GM12878 (cell line): ENCODE data around the gene LIMS1. TPM values are rescaled to one million over a fixed set of nuclear protein-coding genes. Genes with fewer than 3 reads are reported as not detected.
A peak's percentile ranks its signal among the peaks of the same experiment; 100 is the strongest.

Experiments
- ATAC-seq: fragments of 200-7000 bp; cut with Tn5 transposase; 3 replicates; pipeline ENCODE4 v1.9.1; 2020; ENCODE audit warnings: mild to moderate bottlenecking, moderate library complexity
- BruUV-seq: library from RNA; stranded (reverse); fragments of 400-500 nt; replicated peaks from 2 replicates; lab custom pipeline; 2021; lab: Mats Ljungman, UMichigan
- CTCF ChIA-PET: fragments of 300-600 bp; sonication (Branson Sonifier 250); formaldehyde crosslinking; extraction: SDS; loops from one replicate; lab custom pipeline; 2021; ENCODE audit warnings: inconsistent platforms; lab: Yijun Ruan, JAX
- POLR2A ChIA-PET: fragments of 350-600 bp; formaldehyde crosslinking; extraction: SDS; loops from one replicate; lab custom pipeline; 2021; ENCODE audit warnings: inconsistent platforms; lab: Charles Lee
- RAD21 ChIA-PET: fragments of 300-600 bp; sonication (Branson Sonifier 250); formaldehyde crosslinking; loops from one replicate; lab custom pipeline; 2023; ENCODE audit warnings: antibody characterized with exemption; ENCODE audit not compliant: unreplicated experiment; lab: Charles Lee
- SMC1A ChIA-PET: fragments of 300-600 bp; sonication (Branson Sonifier 250); formaldehyde crosslinking; loops from one replicate; lab custom pipeline; 2023; ENCODE audit not compliant: unreplicated experiment, uncharacterized antibody; lab: Charles Lee
- DNase-seq: peaks from one replicate; pipeline ENCODE4 v3.0.0-alpha.2; 2011; ENCODE audit warnings: low read depth, low spot score
- FAIRE-seq: peaks from 3 replicates; lab custom pipeline; 2011; peaks lifted over from hg19 to GRCh38; lab: Jason Lieb, UNC
- H2AFZ ChIP-seq: 2 replicates; pipeline ENCODE4 v1.6.0; 2011; ENCODE audit warnings: low read depth, low read length, control low read depth; ENCODE audit not compliant: control insufficient read depth
- H3K27ac ChIP-seq: 2 replicates; pipeline ENCODE4 v1.5.1; 2011; ENCODE audit warnings: control low read depth; ENCODE audit not compliant: control insufficient read depth, insufficient read depth
- H3K27me3 ChIP-seq, 2 experiments: replicated peaks in 1 of 2; 2 replicates each; pipeline versions ENCODE4 v1.6.0 to v1.6.1; 2011; ENCODE audit warnings: low read length in 1 of 2; ENCODE audit not compliant: control insufficient read depth in 2 of 2, insufficient read depth in 2 of 2
- H3K36me3 ChIP-seq, 2 experiments: 2 replicates each; pipeline ENCODE4 v1.5.1; 2011; ENCODE audit warnings: low read length in 1 of 2; ENCODE audit not compliant: control insufficient read depth in 2 of 2, insufficient read depth in 2 of 2
- H3K4me1 ChIP-seq: 2 replicates; pipeline ENCODE4 v1.6.1; 2011; ENCODE audit warnings: mild to moderate bottlenecking, low read length, moderate library complexity, mixed read lengths; ENCODE audit not compliant: control insufficient read depth, insufficient read depth
- H3K4me2 ChIP-seq: 2 replicates; pipeline ENCODE4 v1.6.0; 2011; ENCODE audit warnings: control low read depth; ENCODE audit not compliant: control insufficient read depth, insufficient read depth
- H3K4me3 ChIP-seq: fragments of 200-600 bp; sonication (generic); 2 replicates; pipeline ENCODE4 v1.5.1; 2016
- H3K79me2 ChIP-seq: 2 replicates; pipeline ENCODE4 v1.6.0; 2011; ENCODE audit warnings: low read length; ENCODE audit not compliant: control insufficient read depth, insufficient read depth
- H3K9ac ChIP-seq: 2 replicates; pipeline ENCODE4 v1.8.0; 2011; ENCODE audit warnings: low read length, control low read depth, mixed read lengths; ENCODE audit not compliant: control insufficient read depth, insufficient read depth
- H3K9me3 ChIP-seq: replicated peaks from 3 replicates; pipeline ENCODE4 v1.5.1; 2011; ENCODE audit warnings: mild to moderate bottlenecking, low read length; ENCODE audit not compliant: control insufficient read depth, insufficient read depth
- H4K20me1 ChIP-seq: 2 replicates; pipeline ENCODE4 v1.6.0; 2011; ENCODE audit not compliant: control insufficient read depth, insufficient read depth
- BHLHE40 ChIP-seq, 2 experiments: fragments of 450-650 bp in 1 of 2; IDR thresholded peaks; 2 replicates each; pipeline ENCODE4 v1.6.1; 2011 to 2017; ENCODE audit warnings: low read depth in 2 of 2, borderline replicate concordance in 1 of 2, improper control_type of control experiment in 1 of 2, low read length in 1 of 2, mild to moderate bottlenecking in 1 of 2
- CREM ChIP-seq: IDR thresholded peaks from 2 replicates; pipeline ENCODE4 v1.6.1; 2014; ENCODE audit warnings: antibody characterized with exemption, low read depth
- CUX1 ChIP-seq: IDR thresholded peaks from 2 replicates; pipeline ENCODE4 v1.6.1; 2012; ENCODE audit warnings: improper control_type of control experiment, low read depth, low read length; ENCODE audit not compliant: insufficient replicate concordance
- MTA2 ChIP-seq: fragments of 450-650 bp; IDR thresholded peaks from 2 replicates; pipeline ENCODE4 v1.6.1; 2016; ENCODE audit warnings: low read depth, mild to moderate bottlenecking, moderate library complexity
- NR2C2 ChIP-seq: IDR thresholded peaks from 2 replicates; pipeline ENCODE4 v1.6.1; 2011; ENCODE audit warnings: borderline replicate concordance, low read depth; ENCODE audit not compliant: control insufficient read depth, insufficient read length
- SKIL ChIP-seq: fragments of 450-650 bp; IDR thresholded peaks from 2 replicates; pipeline ENCODE4 v1.6.1; 2017; ENCODE audit warnings: mild to moderate bottlenecking, low read depth, inconsistent platforms; ENCODE audit not compliant: poor library complexity, severe bottlenecking
- ZBED1 ChIP-seq: IDR thresholded peaks from 2 replicates; pipeline ENCODE4 v1.6.1; 2016; ENCODE audit warnings: borderline replicate concordance
- ZBTB4 ChIP-seq: fragments of 450-650 bp; formaldehyde crosslinking; IDR thresholded peaks from 2 replicates; pipeline ENCODE4 v1.4.0; 2022; ENCODE audit warnings: mild to moderate bottlenecking, moderate library complexity
- WGBS: methylation state at CpG from one replicate; pipeline ENCODE4 v1.1.6; 2016; ENCODE audit warnings: low lambda C conversion rate; ENCODE audit not compliant: insufficient replicate concordance, insufficient coverage; ENCODE audit errors: missing lambda C conversion rate; 5-methylcytosine and 5-hydroxymethylcytosine counted together
- in situ Hi-C: fragments of 300-500 bp; cut with MboI; formaldehyde crosslinking; loops from 9 replicates; pipeline ENCODE4 v1.14.3; 2018; ENCODE audit warnings: mixed read lengths
- intact Hi-C: fragments of 100-400 bp; cut with micrococcal nuclease; formaldehyde crosslinking; loops from one replicate; pipeline ENCODE4 v1.14.2; 2022; ENCODE audit not compliant: unreplicated experiment
- polyA plus RNA-seq, 11 experiments: library from polyadenylated mRNA; depleted of rRNA in 4 of 11; unstranded in 6 of 11; stranded (reverse) in 5 of 11; fragments of >200 nt; fragmentation: Nextera tagmentation in 4 of 11; fragmentation: Illumina TruSeq in 1 of 11; extraction: Ambion mirVana in 4 of 11; extraction: Trizol in 1 of 11; gene quantifications; 1 replicate in 1 of 11; 2 replicates in 10 of 11; pipeline versions ENCODE4 v1.2.1 to v1.2.3, GENCODE V29; 2011 to 2016; ENCODE audit warnings: inconsistent platforms in 2 of 11, missing spikeins in 2 of 11, low read depth in 1 of 11
- total RNA-seq, 4 experiments: library from RNA; depleted of rRNA in 3 of 4; stranded (reverse); fragments of >200 nt in 3 of 4; fragmentation: Illumina TruSeq in 1 of 4; extraction: Trizol in 1 of 4; gene quantifications; 2 replicates each; pipeline versions ENCODE4 v1.2.1 to v1.2.3, GENCODE V29; 2013 to 2021
- TF ChIP-seq, protein P1 (sequence below): fragments of 450-650 bp; IDR thresholded peaks from 2 replicates; pipeline ENCODE4 v1.6.1; 2017; ENCODE audit warnings: low read depth, mild to moderate bottlenecking, moderate library complexity

LIMS1 gene
- total and polyA plus RNA-seq, 10 of the 15 experiments (the other 5 are each of a cell fraction or from before 2014, with no cell fraction given): 15.7 to 98.1 (median 43.9) TPM

GRCh38 chr2:108611021-108611420 is 76.8 kb downstream of the LIMS1 start:
- CTCF ChIA-PET: interaction anchor here (0.7 to 10.4 kb wide), 7 partner anchors 11 to 36 kb away, joined by 3 to 441 read pairs (median 9); no protein-coding TSS in a partner anchor
- Histone ChIP-seq H3K4me2 (peak overlapping the region; percentile 64), H3K79me2 (peaks cover 9% of the 10 kb centered on the region), H3K9ac (no peak overlapping the region), H2AFZ (no peak overlapping the region), H3K27me3 (no peaks in the 10 kb centered on the region), H3K27ac (peak overlapping the region; percentile 58), H4K20me1 (peaks cover 4% of the 10 kb centered on the region; the same call in 1 of the 2 replicates), H3K9me3 (no peaks in the 10 kb centered on the region), H3K4me1 (peaks cover 59% of the 10 kb centered on the region), H3K4me3 (peak overlapping the region; percentile 8; the same call in 1 of the 2 replicates), H3K36me3 (no peaks in the 10 kb centered on the region)
- POLR2A ChIA-PET: interaction anchor here (0.6 to 3.4 kb wide), 10 partner anchors 10 to 163 kb away, joined by 3 to 51 read pairs (median 5); no protein-coding TSS in a partner anchor
- no peak for DNase-seq
- intact Hi-C loops (no loop called here), in situ Hi-C loops (no loop called here)
- WGBS: 3% methylated on average over 5 of the region's 5 CpGs
- no peak for FAIRE-seq
- ATAC-seq: peak; percentile 44
- BruUV-seq: no TSS peak
- SMC1A ChIA-PET: interaction anchor here (0.8 to 19.4 kb wide), 11 partner anchors 17 to 211 kb away, joined by 3 to 800 read pairs (median 4); no protein-coding TSS in a partner anchor
- RAD21 ChIA-PET: interaction anchor here (0.6 to 10.2 kb wide), 14 partner anchors 9 to 169 kb away, joined by 3 to 441 read pairs (median 6); partner anchors contain the start of gene LIMS1
- TF ChIP-seq, protein P1, sequence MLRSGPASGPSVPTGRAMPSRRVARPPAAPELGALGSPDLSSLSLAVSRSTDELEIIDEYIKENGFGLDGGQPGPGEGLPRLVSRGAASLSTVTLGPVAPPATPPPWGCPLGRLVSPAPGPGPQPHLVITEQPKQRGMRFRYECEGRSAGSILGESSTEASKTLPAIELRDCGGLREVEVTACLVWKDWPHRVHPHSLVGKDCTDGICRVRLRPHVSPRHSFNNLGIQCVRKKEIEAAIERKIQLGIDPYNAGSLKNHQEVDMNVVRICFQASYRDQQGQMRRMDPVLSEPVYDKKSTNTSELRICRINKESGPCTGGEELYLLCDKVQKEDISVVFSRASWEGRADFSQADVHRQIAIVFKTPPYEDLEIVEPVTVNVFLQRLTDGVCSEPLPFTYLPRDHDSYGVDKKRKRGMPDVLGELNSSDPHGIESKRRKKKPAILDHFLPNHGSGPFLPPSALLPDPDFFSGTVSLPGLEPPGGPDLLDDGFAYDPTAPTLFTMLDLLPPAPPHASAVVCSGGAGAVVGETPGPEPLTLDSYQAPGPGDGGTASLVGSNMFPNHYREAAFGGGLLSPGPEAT: peak; percentile 55; the same call in 1 of the 2 replicates
- peak; percentile 22 for TF ChIP-seq CUX1
- TF ChIP-seq NR2C2: no peak
- 0 out of 2 replicates have a peak, but pooled peaks have one; percentile 37 for TF ChIP-seq CREM
- TF ChIP-seq SKIL: peak; percentile 75
- TF ChIP-seq ZBTB4 (CRISPR knock-in tag): no peak
- TF ChIP-seq ZBED1: 0 out of 2 replicates have a peak, but pooled peaks have one; percentile 30
- 0 out of 4 replicates have a peak, but pooled peaks of 1 of the 2 experiments have one; percentile 24 for TF ChIP-seq BHLHE40 (IDR thresholded peaks at IDR 0.05; ENCODE audit: borderline replicate concordance in 1 of 2, low read depth in 2 of 2, low read length in 1 of 2)
- peak; percentile 69; the same call in 1 of the 2 replicates for TF ChIP-seq MTA2
